ENCODE measurements around the gene MCM3.
A peak's percentile ranks its signal among the peaks of the same experiment; 100 is the strongest.

The MCM3 gene

DNA sequence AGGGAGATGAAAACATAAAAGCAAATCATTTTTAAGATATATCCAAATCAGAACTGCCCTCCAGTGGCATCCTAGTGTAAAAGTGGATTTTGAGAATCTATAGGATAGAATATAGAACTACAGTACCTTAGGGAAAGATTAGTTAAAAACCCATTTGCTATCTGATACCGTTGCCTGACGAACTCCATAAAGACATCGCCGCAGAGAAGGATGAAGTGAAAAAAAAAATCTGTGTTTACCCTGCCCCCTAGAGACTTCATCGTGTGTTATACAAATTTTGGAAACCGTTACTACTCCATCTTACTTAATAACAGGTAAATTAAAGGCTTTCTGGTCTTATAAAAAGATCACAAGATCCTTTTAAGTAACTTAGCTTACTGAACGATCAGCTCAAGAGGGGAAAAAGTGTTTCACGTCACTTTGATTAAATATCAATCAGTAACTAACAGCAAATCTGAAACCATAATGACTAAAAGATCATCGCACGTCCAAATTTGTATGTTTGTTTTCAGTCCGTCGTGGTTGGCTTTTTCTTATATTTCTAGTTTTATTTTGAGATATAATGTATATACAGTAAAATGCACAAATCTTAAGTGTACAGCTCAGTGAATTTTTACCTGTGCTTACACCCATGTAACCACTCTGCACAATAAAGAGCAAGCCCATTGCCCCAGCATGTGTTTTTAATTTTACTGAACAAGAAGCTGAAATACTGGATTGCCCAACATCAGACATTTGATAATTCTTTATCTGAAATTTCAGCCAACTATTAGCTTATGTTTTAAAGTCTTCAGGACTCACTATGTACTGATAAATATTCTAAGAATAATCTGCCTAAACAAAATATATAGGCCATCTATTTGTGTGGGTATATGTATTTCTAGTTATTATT lies 881 bp upstream of the MCM3 start:
- peaks cover 42% of the 10 kb centered on the region for H3K79me2 ChIP-seq (ENCODE audit: insufficient read depth, low read depth)
- H3K4me2 ChIP-seq, result peak overlapping the region; percentile 73
- peaks cover 51% of the 10 kb centered on the region for H3K4me1 ChIP-seq (ENCODE audit: low read depth, poor library complexity, severe bottlenecking)
- peak overlapping the region; percentile 43; the same call in 1 of the 2 replicates for H3K27ac ChIP-seq
- peaks cover 16% of the 10 kb centered on the region; the same call in 1 of the 2 replicates for H3K36me3 ChIP-seq (ENCODE audit: insufficient read depth)
- peak overlapping the region; percentile 33; the same call in 1 of the 2 replicates for H3K9ac ChIP-seq
- TF ChIP-seq, protein P1, sequence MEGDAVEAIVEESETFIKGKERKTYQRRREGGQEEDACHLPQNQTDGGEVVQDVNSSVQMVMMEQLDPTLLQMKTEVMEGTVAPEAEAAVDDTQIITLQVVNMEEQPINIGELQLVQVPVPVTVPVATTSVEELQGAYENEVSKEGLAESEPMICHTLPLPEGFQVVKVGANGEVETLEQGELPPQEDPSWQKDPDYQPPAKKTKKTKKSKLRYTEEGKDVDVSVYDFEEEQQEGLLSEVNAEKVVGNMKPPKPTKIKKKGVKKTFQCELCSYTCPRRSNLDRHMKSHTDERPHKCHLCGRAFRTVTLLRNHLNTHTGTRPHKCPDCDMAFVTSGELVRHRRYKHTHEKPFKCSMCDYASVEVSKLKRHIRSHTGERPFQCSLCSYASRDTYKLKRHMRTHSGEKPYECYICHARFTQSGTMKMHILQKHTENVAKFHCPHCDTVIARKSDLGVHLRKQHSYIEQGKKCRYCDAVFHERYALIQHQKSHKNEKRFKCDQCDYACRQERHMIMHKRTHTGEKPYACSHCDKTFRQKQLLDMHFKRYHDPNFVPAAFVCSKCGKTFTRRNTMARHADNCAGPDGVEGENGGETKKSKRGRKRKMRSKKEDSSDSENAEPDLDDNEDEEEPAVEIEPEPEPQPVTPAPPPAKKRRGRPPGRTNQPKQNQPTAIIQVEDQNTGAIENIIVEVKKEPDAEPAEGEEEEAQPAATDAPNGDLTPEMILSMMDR (conservative IDR thresholded peaks at IDR 0.05; ENCODE audit: low read depth, low read length), result peak; percentile 49
- H4K20me1 ChIP-seq (ENCODE audit: insufficient read depth), result 0 out of 2 replicates have a peak, but pooled peaks cover 7% of the 10 kb centered on the region
- H3K27me3 ChIP-seq (ENCODE audit: insufficient read depth, low read depth), result no peaks in the 10 kb centered on the region
- H3K4me3 ChIP-seq (IDR thresholded peaks at IDR 0.05; ENCODE audit: insufficient read depth, low read depth, low read length), result no peak overlapping the region
- peak overlapping the region; percentile 67 for H2AFZ ChIP-seq (ENCODE audit: low read depth)

DNA sequence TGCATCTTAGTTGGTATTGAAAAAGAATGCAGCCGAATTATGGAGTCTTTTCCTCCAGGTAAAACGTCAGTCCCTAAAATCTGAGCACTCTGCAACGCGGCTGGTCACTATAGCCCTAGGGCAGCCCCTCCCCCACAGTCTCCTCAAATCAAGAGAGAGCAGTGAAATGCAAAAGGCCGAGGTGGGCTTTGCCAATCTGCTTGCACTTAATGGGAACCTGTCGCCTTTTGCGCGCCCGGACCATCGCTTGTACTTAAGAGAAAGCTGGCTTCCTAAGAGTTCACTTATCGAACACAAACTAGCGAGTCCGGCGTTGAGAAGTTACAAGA lies 447 bp downstream of the MCM3 start:
- Histone ChIP-seq H3K36me3 (ENCODE audit: insufficient read depth) (peaks cover 29% of the 10 kb centered on the region; the same call in 1 of the 2 replicates), H3K27me3 (ENCODE audit: insufficient read depth, low read depth) (no peaks in the 10 kb centered on the region), H3K4me2 (peak overlapping the region; percentile 90), H3K4me3 (IDR thresholded peaks at IDR 0.05; ENCODE audit: insufficient read depth, low read depth, low read length) (no peak overlapping the region), H4K20me1 (ENCODE audit: insufficient read depth) (0 out of 2 replicates have a peak, but pooled peaks cover 7% of the 10 kb centered on the region), H3K4me1 (ENCODE audit: low read depth, poor library complexity, severe bottlenecking) (peaks cover 58% of the 10 kb centered on the region), H3K27ac (peak overlapping the region; percentile 66), H3K9ac (peak overlapping the region; percentile 82), H3K79me2 (ENCODE audit: insufficient read depth, low read depth) (peaks cover 55% of the 10 kb centered on the region), H2AFZ (ENCODE audit: low read depth) (peak overlapping the region; percentile 27; the same call in 1 of the 2 replicates)
- TF ChIP-seq, protein P1 (conservative IDR thresholded peaks at IDR 0.05; ENCODE audit: low read depth, low read length), result no peak

DNA sequence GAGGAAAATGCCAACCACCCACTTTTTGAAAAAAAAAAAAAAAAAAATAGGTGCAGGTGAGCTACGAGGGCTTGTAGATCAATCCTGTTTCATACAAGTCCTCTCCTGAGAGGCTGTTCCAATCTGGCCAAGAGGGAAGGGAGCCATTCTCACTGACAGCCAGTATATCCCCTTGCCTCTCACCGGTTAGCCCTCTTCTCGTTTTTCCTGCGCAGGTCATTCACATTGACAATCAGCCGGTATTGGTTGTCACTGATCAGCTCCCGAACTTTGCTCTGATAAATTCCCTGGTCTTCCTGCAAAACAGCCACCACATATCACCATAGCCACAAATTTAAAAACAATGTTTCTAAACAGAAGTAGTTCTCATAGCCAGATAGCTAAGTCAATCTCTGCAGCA lies 1.4 kb downstream of the MCM3 start:
- no peaks in the 10 kb centered on the region for H3K27me3 ChIP-seq (ENCODE audit: insufficient read depth, low read depth)
- no peak overlapping the region for H2AFZ ChIP-seq (ENCODE audit: low read depth)
- H3K4me3 ChIP-seq (IDR thresholded peaks at IDR 0.05; ENCODE audit: insufficient read depth, low read depth, low read length), result no peak overlapping the region
- H3K79me2 ChIP-seq (ENCODE audit: insufficient read depth, low read depth), result peaks cover 61% of the 10 kb centered on the region
- peak overlapping the region; percentile 82; the same call in 1 of the 2 replicates for H3K9ac ChIP-seq
- TF ChIP-seq, protein P1 (conservative IDR thresholded peaks at IDR 0.05; ENCODE audit: low read depth, low read length), result no peak
- 0 out of 2 replicates have a peak, but pooled peaks cover 7% of the 10 kb centered on the region for H4K20me1 ChIP-seq (ENCODE audit: insufficient read depth)
- H3K36me3 ChIP-seq (ENCODE audit: insufficient read depth), result peaks cover 29% of the 10 kb centered on the region; the same call in 1 of the 2 replicates
- H3K4me2 ChIP-seq, result peak overlapping the region; percentile 90
- H3K4me1 ChIP-seq (ENCODE audit: low read depth, poor library complexity, severe bottlenecking), result peaks cover 48% of the 10 kb centered on the region
- H3K27ac ChIP-seq, result no peak overlapping the region; the same call in 1 of the 2 replicates

DNA sequence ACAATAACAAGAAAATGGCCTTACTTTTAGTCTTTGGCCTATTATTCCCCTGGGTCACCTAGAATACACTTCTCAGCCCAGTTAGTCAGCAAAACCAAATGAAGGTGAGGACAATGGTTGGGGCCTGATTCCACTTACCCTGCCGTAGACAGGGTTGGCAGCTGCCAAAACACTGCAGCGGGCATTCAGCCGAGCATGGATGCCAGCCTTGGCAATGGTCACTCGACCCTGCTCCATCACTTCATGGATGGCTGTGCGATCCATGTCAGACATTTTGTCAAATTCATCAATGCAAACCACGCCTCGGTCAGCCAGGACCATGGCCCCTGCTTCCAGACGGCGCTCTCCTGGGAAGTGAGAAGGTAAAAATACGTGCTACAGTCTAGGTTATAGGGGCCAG lies 8.4 kb downstream of the MCM3 start:
- peaks cover 57% of the 10 kb centered on the region; the same call in 1 of the 2 replicates for H3K36me3 ChIP-seq (ENCODE audit: insufficient read depth)
- H3K9ac ChIP-seq, result no peak overlapping the region
- H3K79me2 ChIP-seq (ENCODE audit: insufficient read depth, low read depth), result peaks cover 40% of the 10 kb centered on the region
- peaks cover 4% of the 10 kb centered on the region; the same call in 1 of the 2 replicates for H4K20me1 ChIP-seq (ENCODE audit: insufficient read depth)
- TF ChIP-seq, protein P1 (conservative IDR thresholded peaks at IDR 0.05; ENCODE audit: low read depth, low read length), result no peak
- no peak overlapping the region for H3K4me2 ChIP-seq
- H3K4me1 ChIP-seq (ENCODE audit: low read depth, poor library complexity, severe bottlenecking), result peaks cover 8% of the 10 kb centered on the region
- H3K27me3 ChIP-seq (ENCODE audit: insufficient read depth, low read depth), result no peaks in the 10 kb centered on the region
- no peak overlapping the region for H2AFZ ChIP-seq (ENCODE audit: low read depth)
- H3K4me3 ChIP-seq (IDR thresholded peaks at IDR 0.05; ENCODE audit: insufficient read depth, low read depth, low read length), result no peak overlapping the region
- H3K27ac ChIP-seq, result no peak overlapping the region

Measured in KMS-11 (cell line).